ENCODE measurements around the gene VAV2.

DNA sequence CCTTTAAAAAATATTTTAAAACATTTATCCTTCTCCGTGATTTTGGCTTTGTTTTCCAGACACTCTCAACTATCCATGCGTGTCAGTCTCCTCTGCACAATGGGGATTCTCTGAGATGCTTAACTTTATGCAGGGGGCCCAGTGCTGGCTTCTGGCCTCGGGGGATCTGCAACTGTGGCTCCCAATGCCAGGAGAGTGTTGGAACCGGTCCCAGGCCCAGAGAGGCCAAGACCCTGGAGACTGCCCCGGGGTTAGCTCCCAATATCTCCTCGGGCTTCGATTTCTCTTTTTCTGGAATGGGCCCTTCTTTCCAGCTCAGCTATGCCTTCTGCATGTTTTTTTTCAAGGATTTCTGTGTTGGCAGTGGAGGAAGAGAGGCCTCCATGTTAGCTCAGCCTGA lies 233.9 kb downstream of the VAV2 start:
- TF ChIP-seq, protein P1, sequence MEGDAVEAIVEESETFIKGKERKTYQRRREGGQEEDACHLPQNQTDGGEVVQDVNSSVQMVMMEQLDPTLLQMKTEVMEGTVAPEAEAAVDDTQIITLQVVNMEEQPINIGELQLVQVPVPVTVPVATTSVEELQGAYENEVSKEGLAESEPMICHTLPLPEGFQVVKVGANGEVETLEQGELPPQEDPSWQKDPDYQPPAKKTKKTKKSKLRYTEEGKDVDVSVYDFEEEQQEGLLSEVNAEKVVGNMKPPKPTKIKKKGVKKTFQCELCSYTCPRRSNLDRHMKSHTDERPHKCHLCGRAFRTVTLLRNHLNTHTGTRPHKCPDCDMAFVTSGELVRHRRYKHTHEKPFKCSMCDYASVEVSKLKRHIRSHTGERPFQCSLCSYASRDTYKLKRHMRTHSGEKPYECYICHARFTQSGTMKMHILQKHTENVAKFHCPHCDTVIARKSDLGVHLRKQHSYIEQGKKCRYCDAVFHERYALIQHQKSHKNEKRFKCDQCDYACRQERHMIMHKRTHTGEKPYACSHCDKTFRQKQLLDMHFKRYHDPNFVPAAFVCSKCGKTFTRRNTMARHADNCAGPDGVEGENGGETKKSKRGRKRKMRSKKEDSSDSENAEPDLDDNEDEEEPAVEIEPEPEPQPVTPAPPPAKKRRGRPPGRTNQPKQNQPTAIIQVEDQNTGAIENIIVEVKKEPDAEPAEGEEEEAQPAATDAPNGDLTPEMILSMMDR (IDR thresholded peaks at IDR 0.05): no peak
- no peak for TF ChIP-seq POLR2A (IDR thresholded peaks at IDR 0.05; ENCODE audit: low read depth)

Data from esophagus muscularis mucosa (tissue), 3 donors.